Activated naive CD8-positive, alpha-beta T cell treated with anti-CD3 and anti-CD28 coated beads, Interleukin-2, amount 10 ng/mL, durations not matched to agents 7 days and 5 days (primary cell): ENCODE data around the gene TNPO1. TPM values are rescaled to one million over a fixed set of nuclear protein-coding genes. Genes with fewer than 3 reads are reported as not detected.
"Not testable (repeated sequence)": the region's sequence is repeated elsewhere in the genome, so short reads cannot be mapped to it uniquely, and the experiment has no call there.

Experiments used
- ATAC-seq: fragments of 150-1000 bp; cut with Tn5 transposase; one replicate; pipeline ENCODE4 v1.10.0; 2021; ENCODE audit warnings: low read depth, moderate library complexity
- POLR2A ChIA-PET: fragments of 350-600 bp; sonication (Branson Sonifier 250); formaldehyde crosslinking; loops from one replicate; lab custom pipeline; 2021; ENCODE audit warnings: antibody characterized with exemption; lab: Charles Lee
- DNase-seq: peaks from one replicate; pipeline ENCODE4 v3.0.0; 2021
- H3K27ac Mint-ChIP-seq: one replicate; pipeline ENCODE4 v1.8.0; 2022; ENCODE audit warnings: mild to moderate bottlenecking, mixed read lengths
- H3K27me3 Mint-ChIP-seq: one replicate; pipeline ENCODE4 v1.8.0; 2022; ENCODE audit warnings: mild to moderate bottlenecking, moderate library complexity, mixed read lengths
- H3K36me3 Mint-ChIP-seq: one replicate; pipeline ENCODE4 v1.8.0; 2021; ENCODE audit warnings: mild to moderate bottlenecking, mixed read lengths
- H3K4me1 Mint-ChIP-seq: one replicate; pipeline ENCODE4 v1.8.0; 2021; ENCODE audit warnings: mixed read lengths
- H3K4me3 Mint-ChIP-seq: one replicate; pipeline ENCODE4 v1.8.0; 2022; ENCODE audit warnings: mild to moderate bottlenecking, moderate library complexity, mixed read lengths
- H3K9me3 Mint-ChIP-seq: one replicate; pipeline ENCODE4 v1.8.0; 2021; ENCODE audit warnings: mixed read lengths
- total RNA-seq, 2 experiments: library from RNA; stranded (reverse); gene quantifications; one replicate each; pipeline ENCODE4 v1.2.3, GENCODE V29; 2021

Gene TNPO1
- total RNA-seq = 10 to 100 TPM; 76.2 to 81.0 TPM

- peak; percentile 88 for DNase-seq
These were observed at the start of gene TNPO1 for GRCh38 chr5:72816284-72817075. Gene TNPO1 (plus strand): TSS chr5:72816661. CDS start chr5:72816738, 77 bp downstream.

GRCh38 chr5:72767289-72768010, 49.0 kb upstream of the TNPO1 start:
- no peaks in the 10 kb centered on the region for H3K4me1 Mint-ChIP-seq
- DNase-seq (no peak), ATAC-seq (no peak)
- H3K27me3 Mint-ChIP-seq = peaks cover 10% of the 10 kb centered on the region
- no peaks in the 10 kb centered on the region for H3K36me3 Mint-ChIP-seq
- POLR2A ChIA-PET = no interaction called here
- H3K9me3 Mint-ChIP-seq = no peaks in the 10 kb centered on the region
- H3K27ac Mint-ChIP-seq = no peak overlapping the region
- no peak overlapping the region for H3K4me3 Mint-ChIP-seq

More at GRCh38 chr5:72816284-72817075, at the start of gene TNPO1:
- POLR2A ChIA-PET = interaction anchor here (0.8 to 4.3 kb wide), 3 partner anchors 31 to 496 kb away, joined by 3 to 30 read pairs (median 4); partner anchors contain the start of genes MRPS27 and PTCD2
- H3K27me3 Mint-ChIP-seq = peaks cover 21% of the 10 kb centered on the region
- H3K4me3 Mint-ChIP-seq = peak within 1 kb of the TSS; percentile 94
- peaks cover 22% of the 10 kb centered on the region for H3K4me1 Mint-ChIP-seq
- peak within 1 kb of the TSS; percentile 88 for H3K27ac Mint-ChIP-seq
- ATAC-seq = peak; percentile 80
- no peaks in the 10 kb centered on the region for H3K9me3 Mint-ChIP-seq
- H3K36me3 Mint-ChIP-seq = no peaks in the 10 kb centered on the region

DNA sequence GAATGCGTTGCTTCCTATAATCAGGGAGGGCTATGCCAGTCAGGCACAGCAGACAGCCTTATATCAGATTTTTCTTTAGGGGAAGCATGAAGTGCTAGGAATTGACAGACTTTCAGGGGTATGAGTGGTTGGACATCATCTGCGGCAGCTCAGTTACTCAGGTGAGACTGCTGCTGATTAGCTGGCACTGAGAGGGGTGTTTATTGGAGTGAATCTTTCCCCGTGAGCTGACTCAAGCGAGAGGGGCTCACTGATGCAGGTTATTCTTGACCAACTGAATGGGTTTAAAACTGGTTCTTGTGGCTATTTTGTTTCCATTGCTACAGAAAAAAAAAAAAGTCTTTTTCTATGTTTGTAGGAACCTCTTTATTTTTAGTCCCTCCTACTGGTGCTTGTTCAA, 46.2 kb upstream of the TNPO1 start:
- Mint-ChIP-seq H3K36me3 (no peaks in the 10 kb centered on the region), H3K27me3 (peaks cover 9% of the 10 kb centered on the region), H3K4me3 (no peak overlapping the region), H3K27ac (no peak overlapping the region), H3K4me1 (no peaks in the 10 kb centered on the region), H3K9me3 (no peaks in the 10 kb centered on the region)
- ATAC-seq = no peak
- POLR2A ChIA-PET = interaction anchor here (0.7 kb wide), 1 partner anchor 49 kb away, joined by 3 read pairs; no protein-coding TSS in a partner anchor
- no peak for DNase-seq

DNA sequence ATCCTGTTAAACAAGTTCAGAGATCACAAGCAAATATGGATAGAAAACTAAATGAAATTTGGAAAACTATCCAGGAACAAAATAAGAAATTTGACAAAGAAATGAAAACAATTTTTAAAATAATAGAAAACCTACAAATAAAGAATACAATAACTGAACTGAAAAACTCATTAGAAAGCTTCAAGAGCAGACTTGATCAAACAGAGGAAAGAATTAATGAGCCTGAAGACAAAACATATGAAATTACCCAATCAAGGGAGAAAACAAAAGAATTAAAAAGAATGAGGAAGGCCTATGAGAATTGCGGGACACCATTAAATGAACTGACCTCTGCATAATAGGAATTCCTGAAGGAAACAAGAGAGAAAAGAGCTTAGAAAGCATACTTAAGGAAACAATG, 39.8 kb upstream of the TNPO1 start:
- Mint-ChIP-seq H3K36me3 (peaks cover 3% of the 10 kb centered on the region), H3K4me3 (no peak overlapping the region), H3K27ac (no peak overlapping the region), H3K9me3 (peaks cover 20% of the 10 kb centered on the region), H3K27me3 (peaks cover 13% of the 10 kb centered on the region), H3K4me1 (no peaks in the 10 kb centered on the region)
- DNase-seq (no peak), ATAC-seq (no peak)
- POLR2A ChIA-PET = no interaction called here

DNA sequence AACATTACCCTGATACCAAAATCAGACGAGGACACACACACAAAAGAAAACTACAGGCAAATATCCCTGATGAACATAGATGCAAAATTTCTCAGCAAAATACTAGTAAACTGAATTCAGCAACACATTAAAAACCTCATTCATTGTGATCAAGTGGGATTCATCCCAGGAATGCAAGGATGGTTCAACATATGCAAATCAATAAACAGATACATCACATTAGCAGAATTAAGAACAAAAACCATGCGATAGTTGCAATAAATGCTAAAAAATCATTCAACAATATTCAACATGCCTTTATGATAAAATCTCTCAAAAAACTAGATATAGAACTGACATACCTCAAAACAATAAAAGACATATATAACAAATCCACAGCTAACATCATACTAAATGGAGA, 36.9 kb upstream of the TNPO1 start:
- H3K4me1 Mint-ChIP-seq = no peaks in the 10 kb centered on the region
- POLR2A ChIA-PET = no interaction called here
- peaks cover 20% of the 10 kb centered on the region for H3K9me3 Mint-ChIP-seq
- H3K27me3 Mint-ChIP-seq = peaks cover 15% of the 10 kb centered on the region
- no peak for ATAC-seq
- peaks cover 3% of the 10 kb centered on the region for H3K36me3 Mint-ChIP-seq
- DNase-seq = no peak
- H3K4me3 Mint-ChIP-seq = no peak overlapping the region
- no peak overlapping the region for H3K27ac Mint-ChIP-seq

DNA sequence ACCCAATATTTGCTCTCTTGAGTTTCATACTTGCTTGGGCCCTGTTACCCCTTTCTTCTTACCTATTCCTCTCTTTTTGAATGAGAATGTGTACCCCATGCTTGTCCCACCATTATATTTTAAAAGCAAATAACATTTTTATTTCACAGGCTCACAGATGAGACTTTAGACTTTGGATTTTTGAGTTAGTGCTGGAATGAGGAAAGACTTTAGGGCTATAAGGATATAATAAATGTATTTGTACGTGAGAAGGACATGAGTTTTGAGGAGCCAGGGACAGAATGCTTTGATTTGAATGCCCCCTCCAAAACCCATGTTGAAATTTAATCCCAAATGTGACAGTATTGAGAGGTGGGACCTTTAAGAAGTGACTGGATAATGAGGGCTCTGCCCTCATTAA, 33.1 kb upstream of the TNPO1 start:
- POLR2A ChIA-PET = no interaction called here

DNA sequence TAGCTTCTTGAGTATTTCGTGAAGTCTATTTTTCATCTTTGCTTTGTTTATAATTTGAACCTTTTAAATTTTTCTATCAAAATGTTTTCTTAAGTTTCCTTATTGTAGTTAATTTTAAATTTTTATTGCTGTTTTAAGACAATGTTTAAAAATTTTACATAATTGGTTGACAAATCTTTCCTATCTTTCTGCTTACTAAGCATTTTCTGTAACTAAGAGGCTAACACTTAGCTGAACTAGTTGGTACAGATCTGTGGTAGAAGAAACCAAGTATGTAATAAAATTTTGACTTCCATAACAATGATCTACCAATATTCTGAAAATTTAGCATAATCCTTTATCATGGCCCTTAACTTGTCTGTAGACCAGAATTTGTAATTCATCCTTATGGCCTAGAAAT, 32.3 kb upstream of the TNPO1 start:
- DNase-seq = no peak
- ATAC-seq = no peak
- H3K27me3 Mint-ChIP-seq = peaks cover 10% of the 10 kb centered on the region
- POLR2A ChIA-PET = no interaction called here
- H3K4me1 Mint-ChIP-seq = no peaks in the 10 kb centered on the region
- peaks cover 9% of the 10 kb centered on the region for H3K9me3 Mint-ChIP-seq
- no peak overlapping the region for H3K27ac Mint-ChIP-seq
- peaks cover 2% of the 10 kb centered on the region for H3K36me3 Mint-ChIP-seq
- H3K4me3 Mint-ChIP-seq = no peak overlapping the region

More for the DNA sequence above, 33.1 kb upstream of the TNPO1 start:
- no peak for DNase-seq
- no peak for ATAC-seq
- Mint-ChIP-seq H3K4me3 (no peak overlapping the region), H3K4me1 (no peaks in the 10 kb centered on the region), H3K27me3 (peaks cover 15% of the 10 kb centered on the region), H3K27ac (no peak overlapping the region), H3K36me3 (peaks cover 3% of the 10 kb centered on the region), H3K9me3 (peaks cover 11% of the 10 kb centered on the region)

DNA sequence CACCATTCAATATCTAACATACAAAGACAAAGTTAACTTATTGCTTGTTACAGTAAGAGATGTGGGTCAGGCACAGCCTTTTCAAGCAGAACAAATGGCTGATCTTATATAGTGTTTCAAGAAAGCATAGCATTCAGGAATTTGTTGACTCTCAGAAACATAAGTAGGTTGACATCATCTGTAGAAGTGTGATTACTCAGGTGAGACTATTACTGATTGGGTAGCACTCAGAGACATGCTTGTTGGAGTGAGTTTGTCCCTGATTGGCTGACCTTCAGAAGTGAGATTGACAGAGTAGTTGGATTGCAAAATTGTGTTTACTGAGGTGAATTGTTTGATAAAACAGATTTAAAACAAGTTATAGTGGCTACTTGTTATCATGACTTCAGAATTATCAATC, 30.7 kb upstream of the TNPO1 start:
- Mint-ChIP-seq H3K4me1 (no peaks in the 10 kb centered on the region), H3K27me3 (peaks cover 8% of the 10 kb centered on the region), H3K27ac (no peak overlapping the region), H3K9me3 (peaks cover 2% of the 10 kb centered on the region), H3K4me3 (no peak overlapping the region), H3K36me3 (no peaks in the 10 kb centered on the region)
- no peak for ATAC-seq
- no peak for DNase-seq
- POLR2A ChIA-PET = no interaction called here

DNA sequence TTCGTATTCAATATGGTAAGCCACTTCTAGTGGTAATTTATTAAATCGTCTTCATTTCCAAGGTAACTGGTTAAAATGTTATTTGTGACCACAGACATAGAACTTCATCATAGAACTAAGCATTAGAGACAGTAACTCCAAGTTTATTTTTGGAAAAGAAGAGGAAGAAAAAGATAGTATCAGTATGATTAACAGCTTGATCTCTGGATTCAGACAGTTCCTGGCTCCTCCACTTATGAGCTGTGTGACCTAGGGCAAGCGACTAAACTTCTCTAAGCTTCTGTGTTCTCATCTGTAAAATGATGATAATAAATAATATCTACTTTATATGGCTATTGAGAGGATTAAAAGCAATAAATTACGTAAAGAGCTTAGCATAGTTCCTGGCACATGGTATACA, 29.8 kb upstream of the TNPO1 start:
- no peak overlapping the region for H3K27ac Mint-ChIP-seq
- H3K9me3 Mint-ChIP-seq = no peaks in the 10 kb centered on the region
- POLR2A ChIA-PET = no interaction called here
- H3K36me3 Mint-ChIP-seq = no peaks in the 10 kb centered on the region
- no peak overlapping the region for H3K4me3 Mint-ChIP-seq
- H3K27me3 Mint-ChIP-seq = peaks cover 8% of the 10 kb centered on the region
- ATAC-seq (no peak), DNase-seq (no peak)
- no peaks in the 10 kb centered on the region for H3K4me1 Mint-ChIP-seq

- no peak for DNase-seq
- Mint-ChIP-seq H3K4me1 (no peaks in the 10 kb centered on the region), H3K9me3 (no peaks in the 10 kb centered on the region), H3K27ac (no peak overlapping the region), H3K4me3 (no peak overlapping the region), H3K27me3 (peaks cover 13% of the 10 kb centered on the region), H3K36me3 (no peaks in the 10 kb centered on the region)
- no peak for ATAC-seq
- POLR2A ChIA-PET = no interaction called here
These were observed 27.5 kb upstream of the TNPO1 start for GRCh38 chr5:72788866-72789505.

- no peaks in the 10 kb centered on the region for H3K4me1 Mint-ChIP-seq
- no peaks in the 10 kb centered on the region for H3K9me3 Mint-ChIP-seq
- POLR2A ChIA-PET = no interaction called here
- ATAC-seq = no peak
- no peaks in the 10 kb centered on the region for H3K36me3 Mint-ChIP-seq
- H3K27ac Mint-ChIP-seq = no peak overlapping the region
- peaks cover 14% of the 10 kb centered on the region for H3K27me3 Mint-ChIP-seq
- no peak for DNase-seq
- H3K4me3 Mint-ChIP-seq = no peak overlapping the region
These were observed 26.3 kb upstream of the TNPO1 start for GRCh38 chr5:72790186-72790585.

GRCh38 chr5:72792662-72793061, 23.8 kb upstream of the TNPO1 start:
- H3K4me3 Mint-ChIP-seq, H3K27ac Mint-ChIP-seq, H3K9me3 Mint-ChIP-seq, POLR2A ChIA-PET, H3K36me3 Mint-ChIP-seq, H3K4me1 Mint-ChIP-seq, ATAC-seq, DNase-seq: not testable (repeated sequence)
- H3K27me3 Mint-ChIP-seq = peaks cover 12% of the 10 kb centered on the region

- no peaks in the 10 kb centered on the region for H3K4me1 Mint-ChIP-seq
- H3K36me3 Mint-ChIP-seq = no peaks in the 10 kb centered on the region
- POLR2A ChIA-PET = no interaction called here
- DNase-seq = no peak
- peaks cover 13% of the 10 kb centered on the region for H3K27me3 Mint-ChIP-seq
- H3K9me3 Mint-ChIP-seq = no peaks in the 10 kb centered on the region
- H3K4me3 Mint-ChIP-seq = no peak overlapping the region
- H3K27ac Mint-ChIP-seq = no peak overlapping the region
- ATAC-seq = no peak
These were observed 20.5 kb upstream of the TNPO1 start for GRCh38 chr5:72796001-72796400.
